Stimulated activated naive CD8-positive, alpha-beta T cell treated with anti-CD3 and anti-CD28 coated beads, Interleukin-15, Interleukin-2, amounts not matched to agents 100 ng/mL and 50 ng/mL, for 24 hours (primary cell): ENCODE measurements around the gene ADAM23.

Source experiments
- H3K27ac Mint-ChIP-seq: one replicate; pipeline ENCODE4 v1.8.0; 2021; ENCODE audit warnings: mild to moderate bottlenecking, mixed read lengths
- H3K27me3 Mint-ChIP-seq: one replicate; pipeline ENCODE4 v1.8.0; 2021; ENCODE audit warnings: mixed read lengths
- H3K36me3 Mint-ChIP-seq: one replicate; pipeline ENCODE4 v1.8.0; 2021; ENCODE audit warnings: low read depth, mixed read lengths
- H3K4me1 Mint-ChIP-seq: one replicate; pipeline ENCODE4 v1.8.0; 2021; ENCODE audit warnings: low read depth, mixed read lengths
- H3K4me3 Mint-ChIP-seq: one replicate; pipeline ENCODE4 v1.8.0; 2021; ENCODE audit warnings: mild to moderate bottlenecking, mixed read lengths
- H3K9me3 Mint-ChIP-seq: one replicate; pipeline ENCODE4 v1.8.0; 2021; ENCODE audit warnings: mixed read lengths

Gene ADAM23

GRCh38 chr2:206512999-206513398 lies 69.7 kb downstream of the ADAM23 start:
- Mint-ChIP-seq H3K4me3 (no peak overlapping the region), H3K27me3 (peaks cover 23% of the 10 kb centered on the region), H3K4me1 (no peaks in the 10 kb centered on the region), H3K27ac (no peak overlapping the region), H3K9me3 (no peaks in the 10 kb centered on the region), H3K36me3 (no peaks in the 10 kb centered on the region)

DNA sequence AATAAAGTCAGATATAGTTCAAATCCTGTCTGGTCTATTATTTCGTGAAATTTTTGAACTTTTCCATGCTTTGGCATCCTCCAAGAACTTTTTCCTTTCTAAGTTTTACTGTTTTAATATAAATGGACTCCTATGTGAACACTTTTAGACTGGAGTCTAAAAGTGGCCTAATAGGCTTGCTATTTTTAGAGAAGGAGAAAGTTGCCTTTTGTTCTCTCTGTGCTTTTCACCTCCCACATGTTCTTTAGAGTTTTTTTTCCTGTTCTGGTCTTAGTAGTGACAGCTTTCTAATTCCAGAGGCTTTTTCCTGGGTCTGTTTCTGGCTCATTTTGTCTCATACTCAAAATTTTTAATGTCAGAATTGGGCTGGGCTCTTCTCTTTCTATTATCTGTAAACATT lies 72.2 kb downstream of the ADAM23 start:
- no peak overlapping the region for H3K27ac Mint-ChIP-seq
- H3K36me3 Mint-ChIP-seq: no peaks in the 10 kb centered on the region
- H3K27me3 Mint-ChIP-seq: peaks cover 26% of the 10 kb centered on the region
- H3K4me1 Mint-ChIP-seq: no peaks in the 10 kb centered on the region
- no peak overlapping the region for H3K4me3 Mint-ChIP-seq
- no peaks in the 10 kb centered on the region for H3K9me3 Mint-ChIP-seq

DNA sequence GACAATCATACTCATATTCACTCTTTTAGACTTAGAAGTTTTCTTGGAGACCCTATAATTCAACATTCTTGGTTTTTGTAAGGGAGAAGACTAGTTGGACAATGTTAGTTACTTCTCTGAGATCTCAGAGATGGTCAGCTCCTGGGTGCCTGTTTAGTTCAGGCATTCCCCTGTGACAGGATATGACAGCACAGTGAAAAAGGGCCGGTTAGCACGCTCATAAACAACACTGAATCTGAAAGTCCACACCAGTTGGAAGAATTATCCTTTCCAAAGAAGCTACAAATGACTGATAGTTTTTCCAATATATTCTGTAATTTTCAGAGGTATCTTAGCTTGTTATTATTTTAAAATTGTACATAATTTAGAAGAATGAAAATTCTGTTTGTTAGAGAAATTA lies 75.7 kb downstream of the ADAM23 start:
- H3K4me1 Mint-ChIP-seq: no peaks in the 10 kb centered on the region
- no peak overlapping the region for H3K27ac Mint-ChIP-seq
- no peaks in the 10 kb centered on the region for H3K9me3 Mint-ChIP-seq
- no peaks in the 10 kb centered on the region for H3K36me3 Mint-ChIP-seq
- peaks cover 10% of the 10 kb centered on the region for H3K27me3 Mint-ChIP-seq
- H3K4me3 Mint-ChIP-seq: no peak overlapping the region

DNA sequence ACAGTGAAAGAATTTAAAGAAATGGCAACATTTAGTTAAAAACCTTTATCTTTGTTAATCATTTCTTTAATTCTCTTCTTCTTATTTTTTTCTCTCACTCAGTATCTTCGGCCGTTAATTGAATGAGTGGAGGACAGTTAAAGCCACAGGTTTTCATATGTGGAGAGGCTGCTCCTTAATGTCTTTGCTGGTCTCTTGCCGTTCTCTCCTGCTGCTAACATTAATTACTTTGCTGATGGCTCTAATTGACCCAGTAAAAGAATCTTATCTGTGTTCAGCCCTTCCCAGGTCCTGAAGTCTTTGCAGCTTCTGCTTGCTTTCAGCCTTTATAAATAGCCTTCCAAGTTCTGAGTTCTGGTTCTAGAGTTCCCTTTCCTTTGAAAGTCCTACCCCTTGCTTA lies 77.1 kb downstream of the ADAM23 start:
- peaks cover 4% of the 10 kb centered on the region for H3K27me3 Mint-ChIP-seq
- no peaks in the 10 kb centered on the region for H3K4me1 Mint-ChIP-seq
- H3K27ac Mint-ChIP-seq: no peak overlapping the region
- H3K4me3 Mint-ChIP-seq: no peak overlapping the region
- H3K9me3 Mint-ChIP-seq: no peaks in the 10 kb centered on the region
- no peaks in the 10 kb centered on the region for H3K36me3 Mint-ChIP-seq

- Mint-ChIP-seq H3K4me1 (no peaks in the 10 kb centered on the region), H3K9me3 (no peaks in the 10 kb centered on the region), H3K36me3 (no peaks in the 10 kb centered on the region), H3K27me3 (peaks cover 4% of the 10 kb centered on the region), H3K4me3 (no peak overlapping the region), H3K27ac (no peak overlapping the region)
Measured at GRCh38 chr2:206521115-206521514, 77.8 kb downstream of the ADAM23 start.

DNA sequence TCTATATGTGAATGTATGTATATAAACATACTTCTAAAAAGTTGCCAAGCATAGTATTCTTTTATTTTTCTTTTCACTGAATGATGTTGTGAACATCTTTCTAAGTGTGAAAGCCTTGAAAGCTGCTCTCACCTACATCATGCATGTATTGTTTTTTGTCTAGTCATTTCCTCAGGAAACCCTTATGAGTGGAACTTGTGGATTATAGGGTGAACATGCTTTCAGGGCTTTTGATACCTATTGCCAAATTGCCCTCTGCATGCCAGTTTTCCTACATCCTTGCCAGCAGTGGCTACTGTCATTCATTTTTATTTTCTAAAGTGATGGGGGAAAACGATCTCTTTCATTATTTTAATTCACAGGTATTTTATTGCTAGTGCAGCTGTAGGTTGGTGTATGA lies 78.3 kb downstream of the ADAM23 start:
- peaks cover 4% of the 10 kb centered on the region for H3K27me3 Mint-ChIP-seq
- no peaks in the 10 kb centered on the region for H3K9me3 Mint-ChIP-seq
- no peaks in the 10 kb centered on the region for H3K4me1 Mint-ChIP-seq
- no peak overlapping the region for H3K4me3 Mint-ChIP-seq
- no peaks in the 10 kb centered on the region for H3K36me3 Mint-ChIP-seq
- no peak overlapping the region for H3K27ac Mint-ChIP-seq

DNA sequence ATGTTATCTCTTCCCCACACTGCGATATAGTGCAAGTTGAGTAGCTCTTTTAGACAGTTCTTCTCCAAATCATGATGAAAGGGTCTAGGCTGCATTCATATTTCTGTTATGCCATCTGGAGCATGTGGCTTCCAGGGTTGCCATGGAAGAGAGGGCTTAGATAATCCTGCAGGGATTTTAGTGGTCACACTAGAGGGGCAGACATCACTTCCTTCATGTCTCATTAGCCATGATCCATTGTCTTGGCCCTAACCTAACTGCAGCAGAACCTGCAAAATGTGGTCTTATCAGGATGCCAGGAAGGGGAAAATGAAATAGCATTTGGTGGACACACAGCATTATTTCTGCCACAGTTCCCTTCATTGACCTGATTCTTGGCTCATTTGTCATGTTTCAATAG lies 83.1 kb downstream of the ADAM23 start:
- H3K9me3 Mint-ChIP-seq: no peaks in the 10 kb centered on the region
- H3K27me3 Mint-ChIP-seq: peaks cover 16% of the 10 kb centered on the region
- H3K27ac Mint-ChIP-seq: no peak overlapping the region
- no peaks in the 10 kb centered on the region for H3K36me3 Mint-ChIP-seq
- no peak overlapping the region for H3K4me3 Mint-ChIP-seq
- H3K4me1 Mint-ChIP-seq: peaks cover 8% of the 10 kb centered on the region

- H3K36me3 Mint-ChIP-seq: no peaks in the 10 kb centered on the region
- H3K27me3 Mint-ChIP-seq: peaks cover 17% of the 10 kb centered on the region
- H3K9me3 Mint-ChIP-seq: no peaks in the 10 kb centered on the region
- no peak overlapping the region for H3K4me3 Mint-ChIP-seq
- H3K27ac Mint-ChIP-seq: no peak overlapping the region
- H3K4me1 Mint-ChIP-seq: peaks cover 8% of the 10 kb centered on the region
Measured at GRCh38 chr2:206527153-206527552, 83.8 kb downstream of the ADAM23 start.

DNA sequence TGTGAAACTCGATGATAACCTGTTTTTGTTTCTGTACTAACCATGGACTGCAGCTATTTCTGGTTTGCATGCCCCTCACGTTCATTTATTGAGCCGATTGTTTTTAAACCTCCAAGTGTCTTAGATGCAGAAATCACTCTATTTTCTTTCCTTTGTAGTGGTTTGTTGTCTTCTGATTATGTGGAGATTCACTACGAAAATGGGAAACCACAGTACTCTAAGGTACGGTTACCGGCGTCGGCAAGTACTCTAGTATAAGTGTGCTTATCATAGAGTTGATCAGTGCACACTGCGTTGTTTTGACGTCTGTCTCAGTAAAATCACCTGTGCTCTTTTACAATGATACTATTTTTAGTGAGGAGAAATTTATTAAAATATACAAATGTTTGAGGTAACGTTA lies 87.4 kb downstream of the ADAM23 start:
- H3K4me3 Mint-ChIP-seq: peak overlapping the region; percentile 51
- no peaks in the 10 kb centered on the region for H3K36me3 Mint-ChIP-seq
- H3K4me1 Mint-ChIP-seq: peaks cover 8% of the 10 kb centered on the region
- H3K9me3 Mint-ChIP-seq: no peaks in the 10 kb centered on the region
- peaks cover 20% of the 10 kb centered on the region for H3K27me3 Mint-ChIP-seq
- H3K27ac Mint-ChIP-seq: no peak overlapping the region

DNA sequence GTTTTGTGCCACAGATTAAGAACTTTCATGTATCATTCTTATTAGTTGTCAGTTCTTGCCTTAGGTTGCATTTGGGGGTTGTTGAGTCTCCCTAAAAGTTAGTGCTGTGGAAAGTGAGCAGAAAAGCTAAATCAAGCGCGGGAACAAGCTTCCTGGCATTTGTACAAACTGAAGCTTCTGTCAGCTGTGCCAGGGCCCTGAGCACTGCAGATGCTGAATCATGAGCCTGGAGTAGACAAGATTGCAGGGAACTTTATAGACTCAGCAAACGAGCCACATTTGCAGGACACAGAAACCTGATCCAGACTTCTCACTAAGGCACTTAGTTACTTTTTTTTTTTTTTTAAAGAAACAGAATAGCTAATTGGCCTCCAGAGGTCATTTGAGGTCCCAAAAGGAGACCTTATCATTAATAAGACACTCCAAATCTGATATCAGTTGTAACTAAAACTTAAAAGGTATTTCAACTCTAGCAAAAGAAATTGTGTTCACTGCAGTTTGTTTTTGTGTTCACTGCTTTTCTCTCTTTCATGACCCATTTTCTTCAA lies 88.7 kb downstream of the ADAM23 start:
- H3K27ac Mint-ChIP-seq: no peak overlapping the region
- peaks cover 8% of the 10 kb centered on the region for H3K4me1 Mint-ChIP-seq
- H3K9me3 Mint-ChIP-seq: no peaks in the 10 kb centered on the region
- no peaks in the 10 kb centered on the region for H3K36me3 Mint-ChIP-seq
- no peak overlapping the region for H3K4me3 Mint-ChIP-seq
- peaks cover 20% of the 10 kb centered on the region for H3K27me3 Mint-ChIP-seq

DNA sequence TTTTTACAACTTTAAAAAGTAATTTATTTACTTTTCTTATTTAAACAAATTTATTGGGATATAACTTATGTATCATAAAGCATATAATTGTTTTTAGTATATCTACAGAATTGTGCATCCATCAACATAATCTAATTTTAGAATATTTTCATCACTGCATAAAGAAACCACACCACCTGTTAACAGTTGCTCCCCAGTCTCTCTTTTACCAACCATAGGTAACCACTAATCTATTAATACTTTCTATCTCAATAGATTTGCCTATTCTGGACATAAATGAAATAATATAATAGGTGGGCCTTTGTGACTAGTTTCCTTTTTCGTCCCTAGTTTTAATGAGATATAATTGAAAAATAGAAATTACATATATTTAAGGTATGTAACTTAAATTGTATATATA lies 90.6 kb downstream of the ADAM23 start:
- Mint-ChIP-seq H3K4me3 (no peak overlapping the region), H3K4me1 (peaks cover 8% of the 10 kb centered on the region), H3K27ac (no peak overlapping the region), H3K36me3 (no peaks in the 10 kb centered on the region), H3K27me3 (peaks cover 14% of the 10 kb centered on the region), H3K9me3 (no peaks in the 10 kb centered on the region)

- Mint-ChIP-seq H3K9me3 (no peaks in the 10 kb centered on the region), H3K36me3 (no peaks in the 10 kb centered on the region), H3K4me1 (peaks cover 8% of the 10 kb centered on the region), H3K4me3 (no peak overlapping the region), H3K27me3 (peaks cover 12% of the 10 kb centered on the region), H3K27ac (no peak overlapping the region)
Measured at GRCh38 chr2:206535260-206535986, 92.1 kb downstream of the ADAM23 start.

GRCh38 chr2:206540757-206541156 lies 97.4 kb downstream of the ADAM23 start:
- Mint-ChIP-seq H3K27ac (no peak overlapping the region), H3K9me3 (no peaks in the 10 kb centered on the region)

DNA sequence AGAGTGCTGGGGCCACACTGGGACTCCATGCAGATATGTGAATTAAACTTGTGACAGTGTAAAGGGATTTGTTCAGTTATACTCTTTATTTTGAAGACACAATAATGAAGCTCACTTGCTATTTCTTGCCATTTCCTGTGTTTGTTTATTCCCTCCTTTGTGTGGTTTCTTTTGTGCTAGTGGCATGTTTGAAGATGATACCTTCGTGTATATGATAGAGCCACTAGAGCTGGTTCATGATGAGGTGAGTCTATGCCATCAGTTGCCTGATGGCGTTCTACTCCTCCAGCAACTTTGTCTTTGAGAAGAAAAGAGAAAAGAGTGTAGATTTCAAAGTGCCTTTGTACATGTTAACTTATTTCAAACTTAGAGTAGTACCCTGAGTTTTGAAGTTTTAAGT lies 99.7 kb downstream of the ADAM23 start:
- Mint-ChIP-seq H3K4me1 (no peaks in the 10 kb centered on the region), H3K36me3 (no peaks in the 10 kb centered on the region), H3K4me3 (no peak overlapping the region), H3K9me3 (no peaks in the 10 kb centered on the region), H3K27me3 (peaks cover 4% of the 10 kb centered on the region), H3K27ac (no peak overlapping the region)

More at GRCh38 chr2:206540757-206541156, 97.4 kb downstream of the ADAM23 start:
- no peak overlapping the region for H3K4me3 Mint-ChIP-seq
- no peaks in the 10 kb centered on the region for H3K36me3 Mint-ChIP-seq
- peaks cover 4% of the 10 kb centered on the region for H3K27me3 Mint-ChIP-seq
- H3K4me1 Mint-ChIP-seq: no peaks in the 10 kb centered on the region

- Mint-ChIP-seq H3K27ac (no peak overlapping the region), H3K27me3 (no peaks in the 10 kb centered on the region), H3K4me1 (no peaks in the 10 kb centered on the region), H3K36me3 (no peaks in the 10 kb centered on the region), H3K4me3 (no peak overlapping the region), H3K9me3 (no peaks in the 10 kb centered on the region)
Measured at GRCh38 chr2:206548383-206548782, 105.1 kb downstream of the ADAM23 start.

GRCh38 chr2:206555721-206556120 lies 112.4 kb downstream of the ADAM23 start:
- Mint-ChIP-seq H3K27ac (no peak overlapping the region), H3K4me3 (no peak overlapping the region), H3K36me3 (no peaks in the 10 kb centered on the region), H3K27me3 (peaks cover 10% of the 10 kb centered on the region), H3K4me1 (peaks cover 8% of the 10 kb centered on the region), H3K9me3 (no peaks in the 10 kb centered on the region)
